CD4-positive, alpha-beta T cell treated with Interleukin-10 for 1 hour (primary cell): ENCODE data around the gene DLGAP1.
"Not testable (repeated sequence)": the region's sequence is repeated elsewhere in the genome, so short reads cannot be mapped to it uniquely, and the experiment has no call there.

Experiments used
- DNase-seq: peaks from one replicate; pipeline ENCODE4 v3.0.0-alpha.2; 2020

The DLGAP1 gene

GRCh38 chr18:3665780-3666525 lies 789.2 kb downstream of the DLGAP1 start:
- DNase-seq, result peak; percentile 82

- DNase-seq, result no peak
Measured at GRCh38 chr18:3665204-3665603, 789.9 kb downstream of the DLGAP1 start.

- DNase-seq, result no peak
Measured at GRCh38 chr18:3664563-3665178, 790.4 kb downstream of the DLGAP1 start.

- no peak for DNase-seq
Measured at GRCh38 chr18:3663870-3664512, 791.1 kb downstream of the DLGAP1 start.

GRCh38 chr18:3661989-3662388 lies 793.1 kb downstream of the DLGAP1 start:
- no peak for DNase-seq

- no peak for DNase-seq
Measured at GRCh38 chr18:3660739-3661515, 794.2 kb downstream of the DLGAP1 start.

GRCh38 chr18:3658529-3658928 lies 796.6 kb downstream of the DLGAP1 start:
- no peak for DNase-seq

GRCh38 chr18:3655254-3656050 lies 799.7 kb downstream of the DLGAP1 start:
- DNase-seq, result no peak

- no peak for DNase-seq
Measured at GRCh38 chr18:3654442-3655253, 800.5 kb downstream of the DLGAP1 start.

GRCh38 chr18:3653851-3654441 lies 801.2 kb downstream of the DLGAP1 start:
- DNase-seq, result no peak

GRCh38 chr18:3653263-3653850 lies 801.8 kb downstream of the DLGAP1 start:
- no peak for DNase-seq

- DNase-seq, result no peak
Measured at GRCh38 chr18:3652380-3653262, 802.5 kb downstream of the DLGAP1 start.

GRCh38 chr18:3651266-3651665 lies 803.8 kb downstream of the DLGAP1 start:
- DNase-seq, result no peak

GRCh38 chr18:3650521-3651042 lies 804.5 kb downstream of the DLGAP1 start:
- DNase-seq, result not testable (repeated sequence)

- no peak for DNase-seq
Measured at GRCh38 chr18:3649633-3650426, 805.3 kb downstream of the DLGAP1 start.

GRCh38 chr18:3649135-3649632 lies 805.9 kb downstream of the DLGAP1 start:
- no peak for DNase-seq

GRCh38 chr18:3648641-3649040 lies 806.5 kb downstream of the DLGAP1 start:
- DNase-seq, result no peak

GRCh38 chr18:3648200-3648599 lies 806.9 kb downstream of the DLGAP1 start:
- no peak for DNase-seq
